A673 (cell line): ENCODE data around the gene AFF2.

Source experiments
- EZH2 ChIP-seq: fragments of 200-600 bp; sonication (generic); IDR thresholded peaks from 2 replicates; pipeline ENCODE4 v1.6.1; 2017; ENCODE audit warnings: borderline replicate concordance, low read depth, mild to moderate bottlenecking, mixed read lengths, antibody characterized with exemption, low read length; ENCODE audit not compliant: poor library complexity, severe bottlenecking
- TF ChIP-seq, protein P1 (sequence below): fragments of 300-800, 200-600 bp; sonication (generic); conservative IDR thresholded peaks from 2 replicates; pipeline ENCODE4 v1.5.1; 2017; ENCODE audit warnings: low read depth, mild to moderate bottlenecking, antibody characterized with exemption, low read length, moderate library complexity, mixed read lengths

DNA sequence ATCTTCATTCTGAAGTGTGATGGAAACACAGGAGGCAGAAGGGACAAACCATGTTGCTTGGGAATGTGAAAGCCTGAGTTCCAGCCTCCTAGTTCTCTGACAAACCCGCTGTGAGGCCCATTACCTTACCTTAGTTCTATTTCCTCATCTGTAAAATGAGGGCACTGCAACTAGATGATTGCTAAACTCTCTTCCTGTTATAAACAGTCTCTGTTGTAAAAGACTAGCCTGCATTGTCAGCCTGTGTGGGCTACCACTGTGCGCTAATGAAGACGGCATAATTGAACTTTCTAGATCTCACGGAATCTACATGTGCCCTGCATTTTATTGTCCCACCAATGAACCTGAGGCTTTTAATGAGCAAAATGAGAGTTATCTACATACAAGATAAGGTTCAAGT, 147.2 kb downstream of the AFF2 start:
- TF ChIP-seq, protein P1, sequence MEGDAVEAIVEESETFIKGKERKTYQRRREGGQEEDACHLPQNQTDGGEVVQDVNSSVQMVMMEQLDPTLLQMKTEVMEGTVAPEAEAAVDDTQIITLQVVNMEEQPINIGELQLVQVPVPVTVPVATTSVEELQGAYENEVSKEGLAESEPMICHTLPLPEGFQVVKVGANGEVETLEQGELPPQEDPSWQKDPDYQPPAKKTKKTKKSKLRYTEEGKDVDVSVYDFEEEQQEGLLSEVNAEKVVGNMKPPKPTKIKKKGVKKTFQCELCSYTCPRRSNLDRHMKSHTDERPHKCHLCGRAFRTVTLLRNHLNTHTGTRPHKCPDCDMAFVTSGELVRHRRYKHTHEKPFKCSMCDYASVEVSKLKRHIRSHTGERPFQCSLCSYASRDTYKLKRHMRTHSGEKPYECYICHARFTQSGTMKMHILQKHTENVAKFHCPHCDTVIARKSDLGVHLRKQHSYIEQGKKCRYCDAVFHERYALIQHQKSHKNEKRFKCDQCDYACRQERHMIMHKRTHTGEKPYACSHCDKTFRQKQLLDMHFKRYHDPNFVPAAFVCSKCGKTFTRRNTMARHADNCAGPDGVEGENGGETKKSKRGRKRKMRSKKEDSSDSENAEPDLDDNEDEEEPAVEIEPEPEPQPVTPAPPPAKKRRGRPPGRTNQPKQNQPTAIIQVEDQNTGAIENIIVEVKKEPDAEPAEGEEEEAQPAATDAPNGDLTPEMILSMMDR, result no peak
- no peak for TF ChIP-seq EZH2
